ENCODE results near the gene SCUBE2. TPM values are rescaled to one million over a fixed set of nuclear protein-coding genes. Genes with fewer than 3 reads are reported as not detected.

The SCUBE2 gene
- polyA plus RNA-seq, 1 of the 3 experiments (the other 2 are of a cell fraction), result 0.76 TPM

- CTCF ChIA-PET, result interaction anchor here (1.0 to 1.6 kb wide), 3 partner anchors 50 to 72 kb away, joined by 3 to 4 read pairs (median 3); no protein-coding TSS in a partner anchor
Measured at GRCh38 chr11:9065607-9066432, 25.6 kb downstream of the SCUBE2 start.

GRCh38 chr11:9061807-9062206 lies 29.6 kb downstream of the SCUBE2 start:
- Histone ChIP-seq H2AFZ (ENCODE audit: low read depth) (no peak overlapping the region), H4K20me1 (ENCODE audit: insufficient read depth) (no peaks in the 10 kb centered on the region), H3K36me3 (replicated peaks in 1 of 2; ENCODE audit: control insufficient read depth in 1 of 2, insufficient read depth in 2 of 2, low read length in 1 of 2) (no peaks in the 10 kb centered on the region), H3K9ac (no peak overlapping the region), H3K27ac (ENCODE audit: low read depth in 2 of 2, low read length in 1 of 2) (no peak overlapping the region), H3K9me3 (no peaks in the 10 kb centered on the region), H3K4me1 (ENCODE audit: control insufficient read depth in 1 of 2, insufficient read depth in 2 of 2, low read depth in 1 of 2, low read length in 1 of 2) (peaks cover 0 to 12% of the 10 kb centered on the region in 2 experiments; a peak in 2 of 4 replicates), H3F3A (replicated peaks; ENCODE audit: insufficient read depth) (no peaks in the 10 kb centered on the region), H3K4me3 (ENCODE audit: low read depth in 2 of 2, low read length in 1 of 2) (no peak overlapping the region), H3K9me2 (no peaks in the 10 kb centered on the region), H3K4me2 (no peak overlapping the region), H3K79me2 (ENCODE audit: insufficient read depth) (no peaks in the 10 kb centered on the region), H3K27me3 (ENCODE audit: insufficient read depth) (no peaks in the 10 kb centered on the region)
- WGBS (ENCODE audit: low lambda C conversion rate), result 76% methylated on average over 1 of the region's 1 CpG
- TF ChIP-seq TEAD4 (IDR thresholded peaks at IDR 0.05; ENCODE audit: borderline replicate concordance, insufficient read depth), result no peak
- TF ChIP-seq YY1 (IDR thresholded peaks at IDR 0.05; ENCODE audit: low read depth), result no peak
- no peak for TF ChIP-seq RAD21 (IDR thresholded peaks at IDR 0.05; ENCODE audit: low read length)
- TF ChIP-seq EP300 (IDR thresholded peaks at IDR 0.05; ENCODE audit: borderline replicate concordance in 1 of 2, low read depth in 1 of 2, low read length in 1 of 2), result no peak
- TF ChIP-seq FOSL2 (IDR thresholded peaks at IDR 0.05; ENCODE audit: borderline replicate concordance, low read depth), result no peak
- no peak for TF ChIP-seq RCOR1 (IDR thresholded peaks at IDR 0.05; ENCODE audit: low read length)
- TF ChIP-seq NFIC (IDR thresholded peaks at IDR 0.05; ENCODE audit: borderline replicate concordance), result no peak
- no peak for TF ChIP-seq FOXJ3 (CRISPR knock-in tag; IDR thresholded peaks at IDR 0.05)
- CTCF ChIA-PET, result interaction anchor here (1.5 to 2.7 kb wide), 4 partner anchors 10 to 47 kb away, joined by 3 to 13 read pairs (median 8); no protein-coding TSS in a partner anchor
- no peak for DNase-seq
- POLR2A ChIA-PET, result interaction anchor here (0.6 kb wide), 1 partner anchor 373 kb away, joined by 5 read pairs; no protein-coding TSS in a partner anchor

More at GRCh38 chr11:9065607-9066432, 25.6 kb downstream of the SCUBE2 start:
- Histone ChIP-seq H3K4me3 (ENCODE audit: low read depth in 2 of 2, low read length in 1 of 2) (no peak overlapping the region), H3K27me3 (ENCODE audit: insufficient read depth) (no peaks in the 10 kb centered on the region), H4K20me1 (ENCODE audit: insufficient read depth) (no peaks in the 10 kb centered on the region), H3K36me3 (replicated peaks in 1 of 2; ENCODE audit: control insufficient read depth in 1 of 2, insufficient read depth in 2 of 2, low read length in 1 of 2) (no peaks in the 10 kb centered on the region), H3K9me2 (no peaks in the 10 kb centered on the region), H3K79me2 (ENCODE audit: insufficient read depth) (no peaks in the 10 kb centered on the region), H3F3A (replicated peaks; ENCODE audit: insufficient read depth) (no peaks in the 10 kb centered on the region), H2AFZ (ENCODE audit: low read depth) (no peak overlapping the region), H3K4me1 (ENCODE audit: control insufficient read depth in 1 of 2, insufficient read depth in 2 of 2, low read depth in 1 of 2, low read length in 1 of 2) (peaks cover 0 to 10% of the 10 kb centered on the region in 2 experiments; a peak in 2 of 4 replicates), H3K27ac (ENCODE audit: low read depth in 2 of 2, low read length in 1 of 2) (no peak overlapping the region; a peak in 1 of 4 replicates), H3K9me3 (no peaks in the 10 kb centered on the region), H3K4me2 (no peak overlapping the region), H3K9ac (no peak overlapping the region)
- POLR2A ChIA-PET, result no interaction called here
- WGBS (ENCODE audit: low lambda C conversion rate), result 75% methylated on average over 14 of the region's 15 CpGs
- no peak for TF ChIP-seq EZH2phosphoT487 (IDR thresholded peaks at IDR 0.05; ENCODE audit: borderline replicate concordance, low read depth)
- no peak for TF ChIP-seq CHD2 (IDR thresholded peaks at IDR 0.05; ENCODE audit: low read length, partially characterized antibody)
- TF ChIP-seq JUND (IDR thresholded peaks at IDR 0.05), result no peak
- TF ChIP-seq FOXJ3 (CRISPR knock-in tag; IDR thresholded peaks at IDR 0.05), result no peak
- TF ChIP-seq NFIC (IDR thresholded peaks at IDR 0.05; ENCODE audit: borderline replicate concordance), result no peak
- no peak for TF ChIP-seq RXRA (IDR thresholded peaks at IDR 0.05; ENCODE audit: borderline replicate concordance, low read depth)
- no peak for TF ChIP-seq MXI1 (IDR thresholded peaks at IDR 0.05; ENCODE audit: low read depth, low read length)
- TF ChIP-seq USF1 (IDR thresholded peaks at IDR 0.05; ENCODE audit: borderline replicate concordance, low read depth), result no peak
- TF ChIP-seq RAD21 (IDR thresholded peaks at IDR 0.05; ENCODE audit: low read length), result no peak
- no peak for TF ChIP-seq MEF2A (IDR thresholded peaks at IDR 0.05; ENCODE audit: borderline replicate concordance, low read depth)
- no peak for TF ChIP-seq FOSL2 (IDR thresholded peaks at IDR 0.05; ENCODE audit: borderline replicate concordance, low read depth)
- DNase-seq, result no peak

Measured in SK-N-SH (cell line).